OCI-M1 (cell line): ENCODE measurements around the gene DLGAP1.

ENCODE experiments used
- DNase-seq: peaks from one replicate; lab custom pipeline; 2025; lab: John Stamatoyannopoulos, UW

Gene DLGAP1

DNA sequence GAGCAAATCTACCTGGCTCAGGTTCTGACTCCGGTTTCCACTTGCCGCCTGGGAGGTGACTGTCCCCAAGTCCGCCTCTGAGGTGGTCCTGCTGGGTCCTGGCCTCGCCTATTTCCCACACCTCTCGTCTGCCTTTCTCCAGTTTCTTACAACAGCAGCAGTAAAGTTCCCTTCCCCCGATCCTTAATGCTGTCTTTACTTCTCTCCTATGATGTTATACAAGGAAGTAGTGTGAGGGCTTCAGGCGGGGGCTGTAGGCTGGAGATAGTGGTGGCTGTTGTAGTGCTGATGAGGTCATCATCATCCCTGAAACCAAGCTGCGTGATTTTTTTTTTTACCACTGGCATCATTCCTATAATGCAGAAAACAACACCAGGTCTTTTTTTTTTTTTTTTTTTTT lies 986.3 kb downstream of the DLGAP1 start:
- peak; percentile 87 for DNase-seq

DNA sequence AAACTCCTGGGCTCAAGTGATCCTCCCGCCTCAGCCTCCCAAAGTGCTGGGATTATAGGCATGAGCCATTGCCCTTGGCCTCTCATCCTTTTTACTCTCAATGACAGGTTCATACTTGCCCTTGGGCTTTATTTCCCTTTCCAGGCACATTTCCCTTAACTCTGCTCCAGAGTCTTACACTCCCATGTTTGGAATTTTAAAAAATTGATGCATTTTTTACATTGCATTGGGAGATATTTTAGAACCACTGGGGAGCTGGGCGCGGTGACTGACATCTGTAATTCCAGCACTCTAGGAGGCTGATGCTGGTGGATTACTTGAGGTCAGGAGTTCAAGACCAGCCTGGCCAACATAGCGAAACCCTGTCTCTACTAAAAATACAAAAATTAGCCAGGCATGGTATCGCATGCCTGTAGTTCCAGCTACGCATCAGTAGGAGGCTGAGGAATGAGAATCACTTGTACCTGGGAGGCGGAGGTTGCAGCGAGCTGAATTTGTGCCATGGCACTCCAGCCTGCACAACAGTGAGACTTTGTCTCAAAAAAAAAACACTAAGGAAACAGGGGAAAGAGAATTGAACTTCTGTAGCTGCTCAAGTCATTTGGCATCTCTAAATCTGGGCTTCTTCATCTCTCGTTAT lies 986.9 kb downstream of the DLGAP1 start:
- DNase-seq: no peak

DNA sequence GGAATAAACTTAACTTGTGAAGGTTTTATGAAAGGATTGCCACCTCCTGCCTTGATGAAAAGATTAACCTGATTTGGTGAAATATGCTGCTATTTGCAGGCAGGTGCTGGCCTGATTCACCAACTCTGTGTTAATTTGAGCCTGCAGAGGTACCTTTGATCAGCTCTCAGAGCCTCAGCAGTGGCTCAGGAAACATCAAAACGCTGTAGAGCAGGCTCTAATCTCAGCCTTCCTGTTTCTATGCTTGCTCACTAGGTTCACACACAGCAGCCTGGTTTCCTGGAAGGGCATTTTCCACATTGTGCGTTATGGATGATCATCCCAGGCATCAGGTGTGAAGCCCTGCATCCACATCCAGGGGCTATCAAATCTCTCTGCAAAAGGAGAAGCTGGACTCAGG lies 988.2 kb downstream of the DLGAP1 start:
- DNase-seq: no peak

DNA sequence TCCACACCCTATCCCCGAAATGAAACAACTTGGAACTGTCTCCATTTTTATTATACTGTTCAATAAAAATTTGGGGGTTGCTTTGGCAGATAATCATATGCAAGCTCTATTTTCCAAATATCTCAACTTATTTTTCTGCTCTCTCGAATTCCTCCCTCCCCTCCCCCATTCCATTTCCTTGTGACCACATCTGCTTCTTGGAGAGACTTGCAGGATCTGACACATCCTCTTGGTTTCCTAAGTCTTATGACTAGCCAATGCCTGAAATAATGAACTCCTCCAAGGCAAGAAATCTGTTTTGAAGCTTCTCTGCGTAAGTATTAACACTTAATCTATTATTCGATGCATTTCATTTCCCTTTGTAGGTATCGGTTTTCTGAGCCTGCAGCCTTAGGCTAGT lies 989.1 kb downstream of the DLGAP1 start:
- peak; percentile 43 for DNase-seq

DNA sequence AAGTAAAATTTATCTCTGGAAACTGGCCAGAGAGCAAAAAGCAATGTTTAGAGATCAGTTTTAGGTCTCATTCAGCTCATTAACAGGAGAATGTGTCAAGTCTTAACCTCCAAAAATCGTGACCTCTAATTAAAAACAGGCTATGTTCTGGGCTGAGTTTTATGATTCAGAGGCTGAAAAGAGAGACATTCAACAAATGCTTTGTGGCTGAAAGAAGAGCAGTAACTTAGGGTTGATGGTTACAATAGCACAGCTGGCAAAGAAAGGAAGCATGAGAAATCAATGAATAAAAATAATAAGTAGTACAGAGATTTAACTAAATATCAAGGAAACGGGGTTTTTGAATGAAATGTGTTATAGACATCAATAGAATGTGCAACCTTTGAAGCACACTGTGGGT lies 992.1 kb downstream of the DLGAP1 start:
- DNase-seq: no peak

DNA sequence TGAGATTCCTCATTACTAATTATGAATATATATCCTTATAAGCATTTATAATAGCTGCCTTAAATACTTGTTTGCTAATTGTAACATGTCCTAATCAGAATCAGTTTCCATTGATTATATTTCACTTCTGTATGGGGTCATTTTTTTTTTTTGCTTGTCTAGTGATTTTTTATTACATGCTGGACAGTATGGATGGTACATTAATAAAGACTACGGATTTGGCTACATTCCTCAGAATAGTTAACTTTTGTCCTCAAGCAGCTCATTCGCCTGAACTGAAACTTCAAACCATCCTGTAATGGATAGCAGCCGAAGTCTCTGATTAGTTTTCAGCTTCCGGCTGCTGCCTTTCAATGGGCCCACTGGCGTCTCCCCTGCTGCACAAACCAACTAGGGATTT lies 993.4 kb downstream of the DLGAP1 start:
- no peak for DNase-seq

DNA sequence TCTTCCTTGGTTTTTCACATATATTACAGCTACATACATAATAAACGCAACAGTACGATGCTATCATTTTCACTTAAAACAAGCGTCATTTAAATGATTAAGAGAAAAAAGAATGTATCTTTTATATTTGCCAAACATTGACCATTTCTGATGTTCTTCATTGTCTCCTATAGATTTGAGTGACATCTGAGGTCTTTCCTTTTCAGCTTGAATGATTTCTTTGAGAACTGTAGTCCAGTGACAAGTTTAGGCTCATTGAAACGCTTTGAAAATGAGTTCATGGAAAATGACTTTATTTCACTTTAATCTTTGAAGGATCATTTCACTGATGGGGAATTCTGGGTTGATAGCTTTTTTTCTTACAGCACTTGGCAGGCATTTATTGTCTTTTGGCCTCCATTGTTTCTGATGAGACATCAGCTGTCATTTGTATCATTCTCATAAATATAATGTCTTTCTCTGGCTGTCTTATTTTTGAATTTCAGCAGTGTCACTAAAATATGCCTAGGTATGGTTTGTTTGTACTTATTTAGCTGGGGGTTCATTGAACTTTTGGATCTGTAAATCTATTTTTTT lies 994.2 kb downstream of the DLGAP1 start:
- DNase-seq: no peak

DNA sequence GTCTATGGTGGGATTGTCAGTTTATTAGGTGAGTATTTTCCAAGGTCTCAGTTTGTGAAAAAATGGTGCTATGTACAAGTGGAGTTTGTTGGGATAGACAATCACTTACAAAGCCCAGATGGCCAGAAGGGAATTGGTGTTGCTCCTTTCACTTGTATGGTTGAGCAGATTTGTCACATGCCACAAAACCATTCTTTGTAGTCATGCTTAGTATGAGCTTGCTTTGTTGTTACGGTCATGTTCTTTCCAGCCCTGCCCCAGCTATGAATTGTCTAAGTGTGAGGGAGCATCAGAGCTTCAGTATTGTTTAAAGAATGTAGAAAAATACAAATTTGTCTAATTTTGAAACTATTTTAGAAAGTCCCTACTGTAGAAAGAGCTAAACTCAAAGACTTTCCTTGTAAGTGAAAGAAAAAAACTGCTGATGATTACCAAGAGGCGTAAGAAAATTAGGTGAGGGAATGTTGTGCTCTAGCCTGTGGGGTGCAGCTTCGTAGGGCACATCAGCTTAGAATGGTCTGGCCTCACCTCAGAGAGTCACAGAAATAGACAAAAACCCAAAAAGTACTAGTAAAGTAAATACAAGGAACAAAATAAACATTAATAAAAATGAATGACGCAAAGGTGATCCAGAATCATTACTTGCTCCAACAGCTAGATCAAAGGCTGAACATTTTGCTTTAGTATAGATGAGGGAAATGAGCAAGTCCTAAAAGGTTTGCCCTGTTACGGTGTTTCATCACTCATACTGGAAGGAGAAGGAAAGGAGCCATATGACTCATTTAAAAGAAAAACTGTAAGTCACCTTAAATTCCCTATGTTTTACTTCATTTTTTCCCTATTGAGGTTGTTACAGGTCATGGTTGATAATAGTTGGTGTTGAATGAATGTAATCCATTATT lies 995.9 kb downstream of the DLGAP1 start:
- no peak for DNase-seq

DNA sequence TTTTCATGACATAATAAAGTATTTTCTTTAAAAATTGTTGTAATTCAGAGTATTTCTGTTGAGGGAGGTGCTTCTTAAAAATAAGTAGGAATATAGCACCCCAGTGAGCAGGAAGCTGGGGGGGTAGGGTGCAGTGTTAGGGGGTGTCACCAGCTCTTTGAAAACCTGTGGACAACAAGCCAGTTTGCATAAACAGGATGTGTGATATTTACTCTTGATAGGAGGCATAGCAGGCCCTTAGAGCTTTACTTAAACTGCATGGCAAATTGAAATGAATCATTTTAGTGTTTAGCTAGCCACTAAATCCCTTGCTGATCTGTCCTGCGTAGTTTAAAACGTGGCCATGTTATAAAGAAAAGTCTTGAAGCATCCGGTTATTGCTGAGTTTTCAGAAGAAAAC lies 996.7 kb downstream of the DLGAP1 start:
- DNase-seq: no peak

DNA sequence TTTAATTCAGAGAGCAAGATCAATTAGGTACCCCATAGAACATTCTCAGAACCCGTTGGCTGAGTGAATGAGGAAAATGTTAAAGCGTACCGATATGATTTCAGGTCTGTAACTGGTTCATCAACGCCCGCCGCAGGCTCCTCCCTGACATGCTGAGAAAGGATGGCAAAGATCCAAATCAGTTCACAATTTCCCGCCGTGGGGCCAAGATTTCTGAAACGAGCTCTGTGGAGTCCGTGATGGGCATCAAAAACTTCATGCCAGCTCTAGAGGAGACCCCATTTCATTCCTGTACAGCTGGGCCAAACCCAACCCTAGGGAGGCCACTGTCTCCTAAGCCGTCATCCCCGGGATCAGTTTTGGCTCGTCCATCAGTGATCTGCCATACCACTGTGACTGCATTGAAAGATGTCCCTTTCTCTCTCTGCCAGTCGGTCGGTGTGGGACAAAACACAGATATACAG lies 997.8 kb downstream of the DLGAP1 start:
- no peak for DNase-seq

DNA sequence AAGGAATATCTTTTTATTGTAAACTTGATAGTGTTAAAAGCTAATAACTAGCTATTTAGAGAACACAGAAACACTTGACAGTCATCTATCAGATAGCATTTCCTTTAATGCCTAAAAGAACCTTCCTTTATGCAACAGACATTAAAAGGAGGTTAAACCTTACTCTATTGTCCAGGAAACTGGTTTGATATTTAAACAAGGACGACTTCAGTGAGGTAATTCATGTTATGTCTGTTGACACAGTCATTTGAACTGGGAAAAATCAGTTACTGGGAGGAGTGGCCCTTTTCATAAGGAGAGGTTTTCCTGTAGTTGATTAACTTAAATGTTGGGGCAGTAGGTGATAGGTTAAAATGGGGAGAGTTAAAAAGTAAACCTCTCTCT lies 998.4 kb downstream of the DLGAP1 start:
- no peak for DNase-seq

DNA sequence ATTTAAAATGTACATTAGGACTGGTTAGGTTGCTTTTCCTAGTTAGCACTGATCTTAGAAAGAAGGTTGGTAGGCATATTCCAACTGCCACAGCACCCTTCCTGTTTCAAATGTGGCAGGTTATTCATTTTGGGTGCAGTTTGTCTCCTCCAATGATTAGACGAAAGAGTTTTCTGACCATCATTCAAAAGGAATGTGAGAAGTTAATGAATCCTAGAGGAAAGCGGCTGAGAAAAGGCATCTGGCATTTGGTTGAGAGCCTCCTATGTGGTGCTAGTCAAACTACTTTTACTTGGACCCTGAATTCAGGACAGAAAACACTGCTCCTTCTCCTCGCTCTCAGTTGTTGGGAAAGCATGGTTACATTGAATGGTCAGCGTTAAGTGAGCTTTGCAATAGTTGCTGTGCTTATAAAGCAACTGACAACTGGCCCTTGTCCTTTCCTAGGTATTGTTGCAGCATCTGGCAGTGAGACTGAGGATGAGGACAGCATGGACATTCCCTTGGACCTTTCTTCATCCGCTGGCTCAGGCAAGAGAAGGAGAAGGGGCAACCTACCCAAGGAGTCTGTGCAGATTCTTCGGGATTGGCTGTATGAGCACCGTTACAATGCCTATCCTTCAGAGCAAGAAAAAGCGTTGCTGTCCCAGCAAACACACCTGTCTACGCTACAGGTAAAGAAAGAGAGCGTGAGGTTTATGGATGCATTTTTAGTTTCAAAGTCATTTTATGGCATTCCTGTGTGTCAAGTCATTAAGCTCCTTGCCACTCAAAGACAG lies 999.0 kb downstream of the DLGAP1 start:
- no peak for DNase-seq

DNA sequence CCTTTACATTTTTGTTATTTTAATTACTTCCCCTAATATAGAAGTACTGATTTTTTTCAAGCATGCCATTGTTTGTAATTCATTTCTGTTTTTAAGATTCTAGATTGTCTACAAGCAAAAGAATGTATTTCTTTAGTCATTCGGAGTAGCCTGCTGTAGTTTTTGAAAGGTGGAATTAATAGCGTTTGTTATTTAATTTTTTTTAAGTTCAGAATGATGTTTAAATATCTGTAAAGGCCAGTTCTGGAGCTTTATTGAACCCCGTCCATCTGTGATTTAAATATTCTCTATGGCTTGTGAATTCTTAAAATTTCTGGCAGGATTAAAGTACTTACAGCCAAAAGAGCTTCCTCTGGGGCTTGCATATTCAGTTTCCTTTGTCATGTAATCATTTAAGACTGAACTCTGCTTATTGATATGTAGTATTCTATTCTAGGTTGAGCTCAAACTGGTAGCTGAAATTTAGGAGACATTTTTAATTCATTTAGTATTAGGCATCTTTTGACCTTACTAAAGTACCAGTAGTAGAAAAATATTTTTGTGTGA lies 999.9 kb downstream of the DLGAP1 start:
- no peak for DNase-seq

DNA sequence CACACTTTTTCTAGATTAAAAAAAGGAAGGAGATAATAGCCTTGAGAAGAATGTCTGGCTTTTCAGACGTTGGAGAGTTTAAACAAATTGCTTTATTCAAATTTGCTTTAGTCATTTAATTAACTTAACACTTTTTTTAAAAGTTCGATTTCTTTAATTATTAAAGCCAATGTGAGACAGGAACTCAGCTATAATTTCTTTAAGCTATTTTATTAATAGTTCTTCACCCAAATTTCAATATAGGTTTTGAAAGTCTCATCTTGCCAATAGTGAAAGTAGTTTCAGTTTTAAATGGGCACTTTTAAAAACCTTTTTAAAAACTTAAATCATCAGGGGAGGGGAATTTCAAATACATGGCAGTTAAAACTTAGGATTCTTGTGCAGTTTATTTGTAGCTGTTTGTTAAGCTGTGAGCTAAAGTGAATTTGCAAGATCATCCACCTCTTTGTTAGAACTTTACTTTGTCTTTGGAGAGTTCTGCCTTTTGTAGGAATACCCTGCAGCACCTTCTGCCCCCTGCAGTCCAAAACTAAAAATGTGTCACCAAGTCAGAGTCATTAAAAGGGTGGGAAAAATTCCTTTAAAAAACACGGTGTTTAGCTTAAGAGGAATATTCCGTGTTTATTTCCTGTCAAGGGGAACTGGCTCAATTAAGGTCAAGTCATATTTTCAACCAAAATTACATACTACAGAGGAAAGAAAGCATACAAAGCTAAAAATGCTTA lies 1000.6 kb downstream of the DLGAP1 start:
- peak; percentile 88 for DNase-seq

DNA sequence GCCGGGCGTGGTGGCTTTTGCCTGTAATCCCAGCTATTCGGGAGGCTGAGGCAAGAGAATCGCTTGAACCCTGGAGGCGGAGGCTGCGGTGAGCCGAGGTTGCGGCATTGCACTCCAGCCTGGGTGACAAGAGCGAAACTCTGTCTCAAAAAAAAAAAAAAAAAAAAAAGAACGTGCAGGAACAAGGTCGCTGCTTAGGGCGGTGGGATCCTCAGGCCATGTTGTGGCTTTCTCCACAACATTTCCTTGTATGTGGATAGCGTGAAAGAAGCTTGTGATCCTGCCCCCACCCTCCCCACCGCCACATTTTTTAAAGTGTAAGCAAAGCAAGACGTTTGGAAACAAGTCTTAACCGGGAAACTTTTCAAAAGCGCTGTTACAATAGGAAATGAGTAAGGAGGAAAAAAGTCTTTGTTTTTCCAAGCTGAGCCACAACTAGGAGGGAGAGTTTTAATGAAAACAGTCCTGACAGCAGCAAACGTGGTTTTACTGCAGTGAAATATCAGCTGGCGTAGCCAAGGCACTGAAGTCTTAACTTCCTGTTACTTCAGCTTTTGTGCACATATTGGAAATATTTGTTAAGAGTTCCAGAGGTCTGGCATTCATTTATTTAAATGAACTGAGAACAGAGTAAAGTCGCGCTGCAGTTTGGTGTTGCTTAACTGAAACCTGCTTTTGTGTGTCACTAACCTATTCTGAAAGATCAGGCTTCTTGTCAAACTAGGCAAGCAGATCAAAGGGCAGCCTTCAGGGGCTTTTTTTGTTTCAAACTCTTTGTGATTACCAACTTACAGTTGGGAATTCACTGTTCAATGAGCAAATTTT lies 1001.4 kb downstream of the DLGAP1 start:
- peak; percentile 80 for DNase-seq

DNA sequence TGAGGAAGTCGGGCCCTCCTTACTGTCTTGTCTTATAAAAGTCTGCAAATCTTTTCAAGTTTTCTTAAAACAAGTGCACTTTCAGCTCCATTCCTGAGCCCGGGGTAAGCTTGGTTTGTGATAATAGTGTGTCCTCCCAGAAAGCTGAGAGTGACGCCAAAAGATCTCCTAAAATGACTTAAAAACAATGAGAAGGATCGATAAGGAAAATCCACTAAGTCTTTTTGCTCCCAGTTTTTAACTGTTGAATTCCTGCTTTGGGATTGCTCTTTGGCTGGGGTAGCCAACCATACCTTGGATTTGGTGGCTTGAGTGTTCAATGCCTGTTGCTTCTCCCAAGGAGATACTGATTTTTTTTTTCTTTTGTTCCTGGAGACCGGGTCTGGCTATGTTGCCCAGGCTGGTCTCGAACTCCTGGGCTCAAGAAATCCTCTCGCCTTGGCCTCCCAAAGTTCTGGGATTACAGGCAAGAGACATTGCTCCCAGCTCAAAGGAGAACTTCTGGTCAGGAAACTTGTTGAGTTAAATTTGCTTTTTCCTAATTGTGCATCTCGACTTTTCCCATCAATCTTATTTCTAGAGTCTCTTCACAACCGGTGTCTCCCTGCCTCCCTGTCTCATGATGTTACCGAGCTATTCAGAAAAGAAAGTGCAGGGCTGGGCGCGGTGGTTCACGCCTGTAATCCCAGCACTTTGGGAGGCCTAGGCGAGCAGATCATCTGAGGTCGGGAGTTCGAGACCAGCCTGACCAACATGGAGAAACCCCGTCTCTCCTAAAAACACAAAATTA lies 1002.2 kb downstream of the DLGAP1 start:
- peak; percentile 69 for DNase-seq

DNA sequence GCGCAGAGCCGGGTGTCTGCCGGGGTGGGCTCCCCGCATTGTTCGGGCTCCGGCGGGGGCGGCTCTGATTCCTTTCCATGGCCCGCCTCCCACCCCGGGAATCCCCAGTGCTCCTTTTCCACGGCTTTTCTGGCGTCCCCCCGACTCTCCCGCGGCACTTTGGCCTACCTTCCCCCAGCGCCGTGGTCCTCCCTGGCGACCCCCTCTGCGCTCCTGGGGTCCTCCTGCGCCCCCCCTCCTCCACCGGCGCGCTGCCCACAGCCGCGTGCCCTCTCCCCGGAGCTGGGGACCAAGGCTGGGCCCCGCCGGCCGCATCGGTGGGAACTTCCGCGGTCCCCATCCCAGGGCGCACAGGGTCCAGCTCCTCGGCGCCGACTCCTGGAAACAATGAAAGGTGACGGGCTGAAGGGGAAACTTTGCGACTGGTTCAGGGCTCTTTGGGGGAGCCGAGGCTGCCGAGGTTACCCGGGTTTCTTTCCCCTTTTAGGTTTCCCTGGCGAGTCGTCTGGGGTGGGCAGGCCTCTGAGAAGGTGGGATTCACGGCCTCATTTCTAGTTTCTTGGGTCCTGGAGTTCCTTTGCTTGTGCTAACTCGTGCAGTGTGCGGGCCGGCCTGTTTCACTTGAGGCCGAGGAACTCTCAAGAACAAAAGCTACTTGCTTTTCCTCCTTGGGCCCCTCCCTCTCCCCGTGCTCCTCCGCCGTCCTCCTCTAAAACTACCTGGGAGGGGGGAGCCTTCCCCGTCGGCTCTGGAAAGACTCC lies 1002.9 kb downstream of the DLGAP1 start:
- peak; percentile 82 for DNase-seq

DNA sequence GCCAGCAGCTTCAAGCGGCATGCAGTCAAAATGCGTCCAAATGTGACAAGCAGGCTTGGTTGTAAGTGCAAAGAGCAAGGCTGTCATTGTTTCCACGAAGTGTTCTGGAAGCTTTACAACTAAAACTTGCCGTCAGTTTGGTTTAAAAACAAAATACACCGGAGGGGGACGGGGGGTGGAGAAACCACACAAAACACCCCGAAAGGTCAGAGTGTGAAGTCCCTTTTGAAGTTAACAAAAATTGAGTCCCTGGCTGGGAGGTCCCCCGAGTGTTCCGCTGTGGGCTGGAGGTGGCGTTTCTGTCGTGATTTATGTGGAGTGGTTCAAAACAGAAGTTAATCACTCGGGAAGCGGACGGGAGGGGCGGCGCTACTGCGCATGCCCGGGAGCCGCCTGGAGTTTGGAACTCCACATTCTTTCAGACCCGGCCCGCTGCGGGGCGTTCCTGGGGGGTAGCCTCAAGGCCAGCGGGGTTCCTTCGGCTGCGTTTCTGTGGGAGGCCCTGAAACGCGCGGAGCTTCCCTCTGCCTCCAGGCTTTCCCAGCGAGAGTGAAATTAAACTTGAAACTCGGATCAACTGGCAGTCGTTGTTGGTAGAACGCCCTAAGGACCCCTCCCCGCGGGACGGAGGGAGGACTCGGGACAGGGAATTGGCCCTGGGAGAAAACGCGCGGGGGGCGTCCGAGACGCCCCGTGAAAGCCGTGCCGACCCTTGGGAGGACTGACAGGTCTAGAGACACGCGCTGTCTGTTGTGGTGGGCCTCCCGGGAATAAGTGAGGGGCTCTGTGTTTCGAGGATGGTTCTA lies 1003.7 kb downstream of the DLGAP1 start:
- DNase-seq: peak; percentile 96
